Endothelial cell (in vitro differentiated cells): ENCODE data around the gene KCNK5. TPM values are rescaled to one million over a fixed set of nuclear protein-coding genes. Genes with fewer than 3 reads are reported as not detected.

Experiments used
- DNase-seq: peaks from one replicate; pipeline ENCODE4 v3.0.0; 2021; ENCODE audit warnings: low spot score
- H3K27ac Mint-ChIP-seq: one replicate; pipeline ENCODE4 v1.8.0; 2021; ENCODE audit warnings: mixed read lengths, inconsistent platforms; ENCODE audit not compliant: unreplicated experiment
- H3K27me3 Mint-ChIP-seq: one replicate; pipeline ENCODE4 v1.8.0; 2021; ENCODE audit warnings: mild to moderate bottlenecking, moderate library complexity, mixed read lengths, inconsistent platforms; ENCODE audit not compliant: unreplicated experiment
- H3K36me3 Mint-ChIP-seq: one replicate; pipeline ENCODE4 v1.8.0; 2021; ENCODE audit warnings: mild to moderate bottlenecking, low read depth, mixed read lengths, inconsistent platforms; ENCODE audit not compliant: unreplicated experiment
- H3K4me1 Mint-ChIP-seq: one replicate; pipeline ENCODE4 v1.8.0; 2021; ENCODE audit warnings: mild to moderate bottlenecking, mixed read lengths, inconsistent platforms; ENCODE audit not compliant: unreplicated experiment
- H3K4me3 Mint-ChIP-seq: one replicate; pipeline ENCODE4 v1.8.0; 2021; ENCODE audit warnings: mild to moderate bottlenecking, mixed read lengths, inconsistent platforms; ENCODE audit not compliant: unreplicated experiment
- H3K9me3 Mint-ChIP-seq: one replicate; pipeline ENCODE4 v1.8.0; 2021; ENCODE audit warnings: mixed read lengths, inconsistent platforms; ENCODE audit not compliant: unreplicated experiment
- total RNA-seq: library from RNA; stranded (reverse); fragmentation: NEBNext Ultra II Directional; extraction: Animal tissue kit (Norgen Biotek cat#: 25700); gene quantifications from one replicate; pipeline ENCODE4 v1.2.1, GENCODE V29; 2021; ENCODE audit not compliant: unreplicated experiment
- TF ChIP-seq, protein P1 (sequence below): fragments of 200-600 bp; sonication (generic); IDR thresholded peaks from one replicate; pipeline ENCODE4 v1.5.0; 2021; ENCODE audit warnings: antibody characterized with exemption; ENCODE audit not compliant: unreplicated experiment

The KCNK5 gene
- total RNA-seq, 1 donor from 2014 or later = 9.8 TPM

DNA sequence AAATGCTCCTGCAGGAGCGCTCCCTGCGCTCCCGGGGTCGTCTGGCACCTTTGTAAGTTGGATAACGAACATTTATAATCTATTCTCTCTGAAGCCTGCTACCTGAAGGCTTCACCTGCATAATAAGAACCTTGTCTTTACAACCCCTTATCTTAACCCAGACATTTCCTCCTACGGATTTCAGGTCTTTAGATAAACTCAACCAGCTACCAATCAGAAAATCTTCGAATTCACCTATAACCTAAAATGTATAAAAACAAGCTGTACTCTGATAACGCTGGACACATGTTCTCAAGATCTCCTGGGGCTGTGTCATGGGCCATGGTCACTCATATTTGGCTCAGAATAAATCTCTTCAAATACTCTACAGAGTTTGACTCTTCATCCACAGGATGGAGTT, 4.1 kb upstream of the KCNK5 start:
- no peaks in the 10 kb centered on the region for H3K36me3 Mint-ChIP-seq
- peaks cover 6% of the 10 kb centered on the region for H3K27me3 Mint-ChIP-seq
- no peak overlapping the region for H3K27ac Mint-ChIP-seq
- no peak for DNase-seq
- no peak overlapping the region for H3K4me3 Mint-ChIP-seq
- H3K9me3 Mint-ChIP-seq = no peaks in the 10 kb centered on the region
- peaks cover 33% of the 10 kb centered on the region for H3K4me1 Mint-ChIP-seq
- TF ChIP-seq, protein P1, sequence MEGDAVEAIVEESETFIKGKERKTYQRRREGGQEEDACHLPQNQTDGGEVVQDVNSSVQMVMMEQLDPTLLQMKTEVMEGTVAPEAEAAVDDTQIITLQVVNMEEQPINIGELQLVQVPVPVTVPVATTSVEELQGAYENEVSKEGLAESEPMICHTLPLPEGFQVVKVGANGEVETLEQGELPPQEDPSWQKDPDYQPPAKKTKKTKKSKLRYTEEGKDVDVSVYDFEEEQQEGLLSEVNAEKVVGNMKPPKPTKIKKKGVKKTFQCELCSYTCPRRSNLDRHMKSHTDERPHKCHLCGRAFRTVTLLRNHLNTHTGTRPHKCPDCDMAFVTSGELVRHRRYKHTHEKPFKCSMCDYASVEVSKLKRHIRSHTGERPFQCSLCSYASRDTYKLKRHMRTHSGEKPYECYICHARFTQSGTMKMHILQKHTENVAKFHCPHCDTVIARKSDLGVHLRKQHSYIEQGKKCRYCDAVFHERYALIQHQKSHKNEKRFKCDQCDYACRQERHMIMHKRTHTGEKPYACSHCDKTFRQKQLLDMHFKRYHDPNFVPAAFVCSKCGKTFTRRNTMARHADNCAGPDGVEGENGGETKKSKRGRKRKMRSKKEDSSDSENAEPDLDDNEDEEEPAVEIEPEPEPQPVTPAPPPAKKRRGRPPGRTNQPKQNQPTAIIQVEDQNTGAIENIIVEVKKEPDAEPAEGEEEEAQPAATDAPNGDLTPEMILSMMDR = no peak

DNA sequence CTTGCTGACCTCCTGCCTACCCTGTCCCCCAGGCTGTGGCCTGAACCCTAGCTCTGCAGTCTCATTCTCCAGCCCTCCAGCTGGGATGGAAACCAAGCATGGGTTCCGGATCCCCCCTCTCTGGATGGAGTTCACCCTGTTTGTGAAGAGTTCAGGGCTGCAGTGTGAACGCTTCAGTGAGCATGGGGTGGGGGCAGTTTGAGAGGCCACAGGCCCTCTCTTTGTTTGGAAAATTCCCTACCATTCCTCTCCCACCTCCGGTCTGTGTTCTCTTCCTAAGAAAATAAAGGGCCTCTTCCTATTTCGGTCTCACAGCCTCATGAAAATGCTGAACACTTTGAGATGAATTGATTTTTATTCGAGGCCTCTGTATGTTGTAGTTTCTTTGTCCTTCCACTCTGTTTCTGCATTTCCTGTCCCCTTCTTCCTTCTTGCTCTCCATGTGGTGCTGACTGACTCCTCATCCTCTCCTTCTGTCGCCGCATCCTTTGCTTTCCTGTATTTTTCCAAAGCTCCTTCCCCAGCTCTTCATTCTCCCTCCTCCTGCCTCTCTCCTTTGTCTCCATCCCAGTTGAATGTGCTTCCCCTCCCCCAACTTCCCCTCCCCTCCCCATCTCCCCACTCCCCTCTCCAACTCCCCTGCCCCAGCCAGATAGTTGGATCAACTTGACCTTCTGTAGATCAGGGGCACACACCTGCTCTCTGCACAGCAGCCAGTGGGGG, 2.4 kb upstream of the KCNK5 start:
- no peaks in the 10 kb centered on the region for H3K9me3 Mint-ChIP-seq
- DNase-seq = no peak
- peak overlapping the region; percentile 97 for H3K27ac Mint-ChIP-seq
- H3K4me3 Mint-ChIP-seq = peak overlapping the region; percentile 38
- TF ChIP-seq, protein P1 = no peak
- no peaks in the 10 kb centered on the region for H3K36me3 Mint-ChIP-seq
- H3K4me1 Mint-ChIP-seq = peaks cover 48% of the 10 kb centered on the region
- peaks cover 5% of the 10 kb centered on the region for H3K27me3 Mint-ChIP-seq

DNA sequence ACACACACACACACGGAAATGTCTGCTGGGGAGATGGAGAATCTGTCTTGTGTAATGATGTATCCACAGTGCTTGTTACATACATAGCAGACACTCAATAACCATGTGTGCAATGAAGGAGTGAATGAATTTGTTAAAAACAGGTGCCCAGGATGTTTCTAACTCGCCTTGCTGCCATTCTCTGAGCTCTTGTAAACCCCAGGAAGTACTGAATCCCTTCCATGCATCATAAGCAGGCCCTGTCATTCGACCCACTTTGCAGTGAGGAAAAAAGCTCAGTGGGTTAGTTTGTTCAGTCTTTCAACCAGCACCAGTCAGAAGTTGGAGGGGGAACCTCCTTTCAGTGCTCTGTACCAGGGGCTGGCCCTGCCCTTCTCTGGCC, 1.4 kb upstream of the KCNK5 start:
- no peaks in the 10 kb centered on the region for H3K36me3 Mint-ChIP-seq
- H3K4me1 Mint-ChIP-seq = peaks cover 57% of the 10 kb centered on the region
- H3K27ac Mint-ChIP-seq = no peak overlapping the region
- no peak overlapping the region for H3K4me3 Mint-ChIP-seq
- peaks cover 5% of the 10 kb centered on the region for H3K27me3 Mint-ChIP-seq
- no peaks in the 10 kb centered on the region for H3K9me3 Mint-ChIP-seq
- TF ChIP-seq, protein P1 = no peak
- DNase-seq = no peak

DNA sequence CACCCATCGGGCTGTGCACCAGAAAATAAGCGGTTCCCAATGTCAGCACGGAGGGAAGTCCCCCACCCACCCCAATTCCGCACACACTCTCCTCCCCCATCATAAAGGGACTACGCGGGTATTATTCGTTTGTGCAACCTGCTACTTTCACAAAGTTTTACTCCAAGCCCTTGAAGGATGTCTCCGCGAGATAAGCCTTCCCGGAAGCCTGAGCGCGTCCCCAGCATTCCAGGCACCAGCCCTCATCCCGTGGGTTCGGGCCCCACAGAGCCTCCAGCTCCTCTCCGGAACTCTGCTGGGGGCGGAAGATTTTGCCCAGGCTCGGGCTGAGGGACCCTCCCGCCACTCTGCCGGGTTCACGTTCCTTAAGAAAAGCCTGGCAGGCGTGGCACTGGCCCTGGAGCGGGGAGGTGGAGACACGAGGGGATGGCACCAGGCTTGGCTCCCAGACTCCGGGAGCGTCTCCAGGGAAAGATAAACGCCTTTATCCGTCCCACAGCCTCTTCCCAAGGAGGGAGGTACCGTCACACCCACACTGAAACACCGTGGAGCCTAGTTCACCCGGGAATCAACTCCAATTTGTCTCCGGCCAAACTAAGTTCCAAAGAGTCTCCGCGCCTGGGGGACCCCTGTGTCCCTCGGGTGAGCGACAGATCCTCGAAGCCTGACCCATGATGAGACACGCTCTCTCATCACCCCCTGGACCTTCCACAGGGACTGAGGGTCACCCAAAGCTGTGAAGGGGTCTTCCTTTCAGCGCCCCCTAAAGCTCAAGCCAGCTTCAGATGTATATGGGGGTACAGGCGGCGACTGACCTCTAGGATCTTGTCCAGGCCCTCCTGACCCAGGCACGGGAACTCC, 934 bp downstream of the KCNK5 start:
- H3K4me3 Mint-ChIP-seq = peak overlapping the region; percentile 85
- no peaks in the 10 kb centered on the region for H3K9me3 Mint-ChIP-seq
- H3K4me1 Mint-ChIP-seq = peaks cover 72% of the 10 kb centered on the region
- no peak overlapping the region for H3K27ac Mint-ChIP-seq
- H3K36me3 Mint-ChIP-seq = peaks cover 8% of the 10 kb centered on the region
- TF ChIP-seq, protein P1 = no peak
- DNase-seq = no peak
- H3K27me3 Mint-ChIP-seq = peaks cover 5% of the 10 kb centered on the region

DNA sequence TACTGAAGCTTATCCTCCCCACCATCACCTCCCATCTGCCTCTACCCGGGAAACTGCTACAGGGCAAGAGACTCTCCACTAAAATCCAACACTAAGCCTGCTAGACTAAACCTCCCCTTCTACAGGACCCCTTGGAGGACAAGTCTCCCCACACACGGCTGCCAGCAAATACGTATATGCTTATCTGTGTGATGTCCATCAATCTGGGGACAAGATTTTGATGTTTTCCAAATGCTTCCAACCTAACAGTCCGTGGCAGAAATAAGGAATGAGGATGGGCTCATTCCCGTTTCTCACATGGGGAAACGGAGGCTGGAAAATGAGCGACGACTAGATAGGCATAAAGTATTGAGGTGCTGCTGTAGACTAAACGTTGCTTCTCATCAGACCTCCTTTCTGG, 1.8 kb downstream of the KCNK5 start:
- H3K4me3 Mint-ChIP-seq = peak overlapping the region; percentile 66
- TF ChIP-seq, protein P1 = no peak

More for the DNA sequence above, 1.8 kb downstream of the KCNK5 start:
- peaks cover 6% of the 10 kb centered on the region for H3K27me3 Mint-ChIP-seq
- peaks cover 8% of the 10 kb centered on the region for H3K36me3 Mint-ChIP-seq
- peak overlapping the region; percentile 58 for H3K27ac Mint-ChIP-seq
- H3K9me3 Mint-ChIP-seq = no peaks in the 10 kb centered on the region
- no peak for DNase-seq
- H3K4me1 Mint-ChIP-seq = peaks cover 72% of the 10 kb centered on the region
